OCI-LY3 (cell line): ENCODE results near the gene GFPT1.

ENCODE experiments used
- EZH2phosphoT487 ChIP-seq: fragments of 200-600 bp; shearing (Covaris generic); IDR thresholded peaks from 2 replicates; pipeline ENCODE4 v1.6.1; 2018; ENCODE audit warnings: antibody characterized with exemption, mixed run types, low read depth
- TF ChIP-seq, protein P1 (sequence below): fragments of 200-600, 300-600 bp; sonication (generic); IDR thresholded peaks from 2 replicates; pipeline ENCODE4 v1.5.1; 2014; ENCODE audit warnings: antibody characterized with exemption, low read length, low read depth

DNA sequence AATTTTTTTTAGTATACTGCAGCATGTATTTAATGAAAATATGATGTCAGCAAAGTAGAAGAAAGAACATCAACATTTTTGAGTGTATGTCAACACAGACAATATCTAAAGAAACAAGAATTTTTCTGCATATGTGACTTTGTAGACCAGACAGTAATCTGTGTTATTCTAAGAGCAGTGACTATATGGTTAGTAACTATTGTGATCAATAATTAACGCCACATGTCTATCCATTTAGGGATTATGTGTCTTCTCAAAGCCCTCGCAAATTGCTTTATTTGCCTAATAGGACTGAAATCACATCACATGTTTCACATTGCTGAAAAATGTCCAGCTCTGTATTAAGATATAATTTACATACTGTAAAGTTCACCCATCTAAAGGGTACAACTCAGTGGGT is 107.8 kb downstream of the GFPT1 start:
- TF ChIP-seq, protein P1, sequence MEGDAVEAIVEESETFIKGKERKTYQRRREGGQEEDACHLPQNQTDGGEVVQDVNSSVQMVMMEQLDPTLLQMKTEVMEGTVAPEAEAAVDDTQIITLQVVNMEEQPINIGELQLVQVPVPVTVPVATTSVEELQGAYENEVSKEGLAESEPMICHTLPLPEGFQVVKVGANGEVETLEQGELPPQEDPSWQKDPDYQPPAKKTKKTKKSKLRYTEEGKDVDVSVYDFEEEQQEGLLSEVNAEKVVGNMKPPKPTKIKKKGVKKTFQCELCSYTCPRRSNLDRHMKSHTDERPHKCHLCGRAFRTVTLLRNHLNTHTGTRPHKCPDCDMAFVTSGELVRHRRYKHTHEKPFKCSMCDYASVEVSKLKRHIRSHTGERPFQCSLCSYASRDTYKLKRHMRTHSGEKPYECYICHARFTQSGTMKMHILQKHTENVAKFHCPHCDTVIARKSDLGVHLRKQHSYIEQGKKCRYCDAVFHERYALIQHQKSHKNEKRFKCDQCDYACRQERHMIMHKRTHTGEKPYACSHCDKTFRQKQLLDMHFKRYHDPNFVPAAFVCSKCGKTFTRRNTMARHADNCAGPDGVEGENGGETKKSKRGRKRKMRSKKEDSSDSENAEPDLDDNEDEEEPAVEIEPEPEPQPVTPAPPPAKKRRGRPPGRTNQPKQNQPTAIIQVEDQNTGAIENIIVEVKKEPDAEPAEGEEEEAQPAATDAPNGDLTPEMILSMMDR: no peak
- TF ChIP-seq EZH2phosphoT487: no peak
